Measurements from ENCODE around the gene P2RX7. TPM values are rescaled to one million over a fixed set of nuclear protein-coding genes. Genes with fewer than 3 reads are reported as not detected.

Gene P2RX7
- total RNA-seq: 3.4 TPM

GRCh38 chr12:121132601-121133481 lies at the start of gene P2RX7:
P2RX7 (plus strand) TSS chr12:121132876; CDS start chr12:121132971, 95 bp downstream.

GRCh38 chr12:121209624-121210572 lies 77.2 kb downstream of the P2RX7 start, which contains the start of gene P2RX4:
P2RX4 (plus strand) TSS chr12:121210129; CDS start chr12:121210165, 36 bp downstream.

Small RNA genes within 50 kb of the gene (small RNA-seq; reads per million reads assigned to genes)
- gene AC079602.1 (ENCODE audit: low replicate concordance): not detected
- not detected for gene RF00156 (ENCODE audit: low replicate concordance)
- not detected for gene Z98941.1 (ENCODE audit: low replicate concordance)

Other genes starting within 250 kb of the P2RX7 start
- 30.0 TPM for gene SPPL3, start 228.5 kb upstream of the P2RX7 start, total RNA-seq
- gene HNF1A, start 154.3 kb upstream of the P2RX7 start, total RNA-seq: not detected
- gene C12orf43, start 116.4 kb upstream of the P2RX7 start, total RNA-seq: 16.9 TPM
- gene OASL, start 93.6 kb upstream of the P2RX7 start, total RNA-seq: not detected
- 7.5 TPM for gene P2RX4, start 77.3 kb downstream of the P2RX7 start, total RNA-seq
- 53.8 TPM for gene CAMKK2, start 163.8 kb downstream of the P2RX7 start, total RNA-seq
- 234 TPM for gene ANAPC5, start 219.5 kb downstream of the P2RX7 start, total RNA-seq

Measured in parietal lobe (tissue), 2 donors.